HG03457 (cell line): ENCODE measurements around the gene GRM5.

Experiments
- ATAC-seq: cut with Tn5 transposase; IDR thresholded peaks from one replicate; pipeline ENCODE4 v1.9.1; 2021; ENCODE audit warnings: moderate number of reproducible peaks; ENCODE audit not compliant: unreplicated experiment

GRM5 gene

DNA sequence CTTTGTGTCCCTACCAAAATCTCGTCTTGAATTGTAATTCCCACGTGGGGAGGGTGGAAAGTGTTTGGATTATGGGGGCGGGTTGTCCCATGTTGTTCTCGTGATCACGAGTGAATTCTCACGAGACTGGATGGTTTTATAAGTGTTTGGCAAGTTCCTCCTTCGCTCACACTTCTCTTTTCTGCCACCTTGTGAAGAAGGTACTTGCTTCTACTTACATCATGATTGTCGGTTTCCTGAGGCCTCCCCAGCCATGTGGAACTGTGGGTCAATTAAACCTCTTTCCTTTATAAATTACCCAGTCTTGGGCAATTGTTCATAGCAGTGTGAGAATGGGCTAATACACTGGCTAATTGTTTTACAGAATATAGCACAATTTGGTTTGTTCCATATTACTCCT, 326.3 kb downstream of the GRM5 start:
- no peak for ATAC-seq

DNA sequence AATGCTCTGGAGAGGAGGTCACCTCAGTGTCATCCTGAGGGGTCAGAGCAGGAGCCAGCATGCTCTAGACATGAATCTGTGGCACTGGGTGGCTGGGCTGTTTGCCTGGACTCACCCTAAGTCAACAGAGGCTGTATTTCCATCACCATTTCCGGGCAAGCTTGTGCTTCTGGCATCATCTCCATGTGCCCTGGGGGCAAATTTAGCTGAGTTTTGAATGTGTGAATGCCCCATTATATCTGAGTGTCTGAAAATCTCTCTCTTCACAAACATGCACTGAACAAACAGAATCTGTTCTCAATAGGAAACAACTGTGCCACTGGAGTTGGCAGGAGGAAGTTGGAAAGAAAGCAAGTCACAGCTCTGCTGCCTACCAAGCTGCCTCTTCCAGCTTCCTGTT, 356.2 kb downstream of the GRM5 start:
- no peak for ATAC-seq

DNA sequence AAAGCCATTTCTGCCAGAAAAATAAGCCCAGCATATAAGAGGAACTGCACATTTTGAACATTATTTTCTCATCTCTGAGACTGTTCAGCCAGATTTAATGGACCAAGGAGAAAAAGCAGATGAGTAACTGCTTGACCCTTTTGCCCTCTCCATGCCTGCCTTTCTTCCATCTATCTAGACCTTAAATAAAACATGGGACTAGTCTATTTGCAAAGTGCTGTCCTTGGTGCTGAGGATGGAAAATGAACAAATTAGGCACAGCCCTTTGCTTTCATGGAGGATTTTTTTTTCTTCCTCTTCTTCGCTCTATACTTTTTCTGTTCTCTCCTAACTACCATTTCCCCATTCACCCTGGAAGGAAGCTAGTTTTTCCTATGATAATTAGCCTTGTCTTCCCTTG, 361.3 kb downstream of the GRM5 start:
- no peak for ATAC-seq

DNA sequence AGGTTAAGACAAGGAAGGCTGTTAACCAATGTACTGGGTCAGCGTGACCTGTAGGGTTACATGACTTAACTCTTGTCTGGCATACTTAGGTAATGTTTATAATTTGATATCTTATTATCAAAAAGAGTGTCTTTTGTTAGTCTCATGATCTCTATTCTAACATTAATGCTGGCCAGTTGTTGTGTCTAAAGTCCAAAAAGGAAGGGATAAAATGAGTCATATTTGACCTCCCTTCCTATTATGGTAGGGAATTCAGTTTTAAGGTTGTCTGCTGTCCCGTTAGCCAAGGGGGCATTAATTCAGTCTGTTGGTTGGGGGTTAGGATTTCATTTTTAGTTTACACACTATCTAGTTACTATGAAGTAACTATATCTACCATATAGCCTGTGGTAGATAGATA, 364.0 kb downstream of the GRM5 start:
- no peak for ATAC-seq

DNA sequence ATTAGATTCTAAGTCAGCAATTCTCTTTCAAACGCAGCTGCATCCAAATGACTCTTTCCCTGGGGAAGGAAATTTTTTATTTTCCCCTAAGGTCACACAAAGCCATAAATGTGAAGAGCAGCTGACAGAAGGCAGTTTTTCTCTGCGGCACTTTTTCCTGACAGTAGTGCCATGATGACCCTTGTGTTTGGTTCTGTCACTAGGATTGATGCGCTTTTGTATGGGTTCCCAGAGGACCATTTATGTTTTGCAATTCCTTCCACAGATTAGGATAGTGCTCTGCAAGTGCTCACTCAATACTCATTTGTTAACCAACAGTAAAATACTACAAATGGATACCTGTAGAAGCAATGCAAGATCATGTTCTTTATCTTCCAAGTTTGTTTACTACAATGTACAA, 368.6 kb downstream of the GRM5 start:
- ATAC-seq = no peak

DNA sequence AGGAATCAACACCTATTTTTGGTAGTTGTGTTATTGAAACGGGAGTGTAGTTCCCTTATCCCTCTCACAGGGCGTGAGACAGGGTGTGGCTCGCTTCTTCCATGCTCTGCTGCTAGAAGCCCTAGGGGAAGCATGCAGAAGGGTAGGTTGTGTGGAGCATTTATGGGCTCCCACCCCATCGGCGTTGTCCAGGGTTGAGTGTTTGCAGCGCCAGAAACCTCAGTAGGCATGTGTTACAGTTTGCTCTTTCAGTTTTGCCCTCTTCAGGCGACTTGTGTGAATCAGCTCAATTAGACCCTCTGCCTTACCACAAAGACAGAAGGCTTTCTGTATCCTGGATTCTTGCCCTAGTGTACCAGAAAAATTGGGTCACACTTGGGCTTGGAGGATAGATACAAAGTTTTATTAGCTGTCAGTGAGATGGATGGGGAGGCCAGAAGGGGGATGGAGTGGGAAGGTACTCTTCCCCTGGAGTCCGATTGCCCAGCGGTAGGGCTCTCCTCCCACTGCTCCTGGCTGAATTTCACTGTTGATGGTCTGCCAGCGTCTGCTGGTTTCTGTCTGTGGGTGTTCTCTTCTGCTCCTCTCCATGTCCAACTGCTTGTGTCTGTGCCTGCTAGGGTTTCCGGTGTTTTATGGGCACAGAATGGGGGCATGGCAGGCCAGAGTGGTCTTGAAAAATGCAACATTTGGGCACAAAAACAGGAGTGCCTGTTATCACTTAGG, 369.9 kb downstream of the GRM5 start:
- ATAC-seq = no peak

DNA sequence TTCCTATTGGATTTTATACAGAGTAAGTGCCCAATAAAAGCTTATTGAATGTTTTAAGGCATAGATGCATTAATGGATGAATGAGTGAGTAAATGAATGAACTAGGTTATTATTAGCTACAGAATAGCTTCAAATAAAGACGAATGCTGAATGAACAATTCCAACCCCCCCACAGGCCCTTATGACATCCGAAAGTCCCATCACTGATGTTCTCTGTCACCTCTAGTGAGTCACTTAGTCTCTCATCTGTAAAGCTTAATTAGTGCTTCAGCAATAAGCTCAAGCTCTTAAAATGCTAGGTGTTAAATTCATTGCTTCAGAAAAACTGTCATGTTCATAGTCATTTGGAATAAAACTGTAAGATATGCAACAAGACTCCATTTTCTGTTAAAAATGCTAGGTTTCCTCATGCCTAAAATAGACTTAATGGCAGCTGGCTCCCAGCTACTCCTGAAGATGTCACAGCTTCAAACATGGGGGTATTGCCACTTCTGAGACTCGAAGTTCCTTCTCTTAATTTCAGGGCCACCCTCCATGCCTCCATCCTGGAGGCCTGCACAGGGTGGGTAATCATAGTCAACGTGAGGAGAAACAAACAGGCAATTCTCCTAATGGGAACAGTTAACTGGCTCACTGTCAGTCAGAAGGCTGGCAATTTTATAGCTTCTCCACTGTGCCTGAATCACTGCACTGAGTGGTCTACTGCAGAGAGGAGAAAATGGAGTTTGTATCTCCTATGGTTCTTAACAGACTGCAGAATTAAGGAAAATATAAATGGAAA, 373.3 kb downstream of the GRM5 start:
- no peak for ATAC-seq

DNA sequence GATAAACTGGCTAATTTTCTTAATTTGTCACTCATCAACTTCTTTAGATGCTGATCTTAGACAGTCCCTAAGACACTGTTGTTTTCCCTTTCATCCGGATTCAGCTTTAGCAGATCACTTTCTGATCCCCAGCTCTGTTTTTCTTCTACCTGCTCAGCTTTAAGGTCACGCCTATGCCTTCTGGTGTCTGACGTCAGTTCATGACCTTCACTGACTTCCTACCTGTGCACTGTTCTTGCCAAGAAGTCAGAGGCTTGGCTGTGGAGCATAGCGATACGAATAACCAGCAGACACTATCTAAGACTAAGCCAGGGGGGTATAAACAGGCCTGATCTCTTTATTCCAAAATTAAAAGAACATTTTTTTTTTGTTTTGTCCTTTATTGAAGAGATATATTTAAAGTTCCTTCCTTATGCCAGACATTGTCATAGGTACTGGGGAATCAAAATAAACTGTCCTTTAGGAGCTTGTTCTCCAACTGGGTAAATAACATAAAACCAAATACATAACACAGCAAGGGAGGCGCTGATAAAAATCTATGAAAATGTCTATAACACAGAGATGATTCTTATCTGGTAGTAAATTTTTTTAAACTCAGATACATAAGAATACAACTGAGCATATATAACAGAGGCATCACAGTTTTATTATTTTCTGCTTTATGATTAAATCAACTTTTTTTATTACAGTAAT, 376.1 kb downstream of the GRM5 start:
- no peak for ATAC-seq

DNA sequence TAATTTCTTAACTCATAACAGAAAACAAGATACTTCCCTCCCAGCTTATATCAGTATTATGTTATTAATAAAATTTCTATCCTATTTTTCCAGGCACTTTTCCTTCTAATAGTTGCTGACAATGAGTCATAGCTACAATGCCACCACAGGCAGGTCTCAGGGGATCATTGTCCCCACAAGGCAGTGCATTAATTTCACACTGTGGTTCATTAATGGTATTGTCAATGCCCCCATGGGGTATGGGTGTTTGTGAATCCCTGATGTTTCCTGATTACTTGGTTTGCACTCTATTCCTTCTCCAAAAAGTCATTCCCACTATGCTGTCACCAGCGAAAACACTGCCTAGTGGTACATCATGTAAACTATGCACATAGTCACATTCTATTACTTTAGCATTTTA, 382.8 kb downstream of the GRM5 start:
- no peak for ATAC-seq

DNA sequence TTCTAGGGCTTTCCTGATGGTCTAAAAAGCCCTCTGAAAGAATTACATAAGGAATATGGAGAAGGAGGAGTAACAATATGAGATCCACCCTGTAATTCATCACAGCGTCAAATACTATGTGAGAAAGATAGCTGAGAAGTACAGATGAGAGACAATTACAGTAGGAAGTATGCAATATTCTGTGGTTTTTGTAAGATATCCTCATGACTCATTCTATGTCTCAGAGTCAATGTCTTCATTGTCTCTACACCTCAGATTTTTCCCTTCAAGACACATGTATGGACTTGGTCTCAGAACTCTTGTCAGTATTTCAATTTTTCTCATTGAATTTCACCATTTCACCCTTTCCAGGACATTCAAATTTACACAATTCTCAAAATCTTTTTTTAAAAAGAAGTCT, 385.0 kb downstream of the GRM5 start:
- ATAC-seq = no peak

DNA sequence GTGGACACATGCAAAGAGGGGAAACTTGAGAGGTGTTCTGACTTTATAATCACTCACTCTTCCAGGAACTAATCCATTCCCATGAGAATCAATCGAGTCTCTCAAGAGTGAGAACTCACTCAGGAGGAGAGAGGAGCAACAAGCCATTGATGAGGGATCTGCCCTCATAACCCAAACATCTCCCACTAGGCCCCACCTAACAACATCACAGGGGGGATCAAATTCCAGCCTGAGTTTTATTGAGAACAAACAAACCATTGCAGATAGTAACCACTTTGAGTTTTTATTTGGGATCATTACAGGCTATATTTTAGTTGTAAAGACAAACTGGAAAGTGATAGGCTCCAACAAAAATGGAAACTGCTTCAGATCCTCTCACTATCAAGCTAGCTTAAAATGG, 399.4 kb downstream of the GRM5 start:
- no peak for ATAC-seq

DNA sequence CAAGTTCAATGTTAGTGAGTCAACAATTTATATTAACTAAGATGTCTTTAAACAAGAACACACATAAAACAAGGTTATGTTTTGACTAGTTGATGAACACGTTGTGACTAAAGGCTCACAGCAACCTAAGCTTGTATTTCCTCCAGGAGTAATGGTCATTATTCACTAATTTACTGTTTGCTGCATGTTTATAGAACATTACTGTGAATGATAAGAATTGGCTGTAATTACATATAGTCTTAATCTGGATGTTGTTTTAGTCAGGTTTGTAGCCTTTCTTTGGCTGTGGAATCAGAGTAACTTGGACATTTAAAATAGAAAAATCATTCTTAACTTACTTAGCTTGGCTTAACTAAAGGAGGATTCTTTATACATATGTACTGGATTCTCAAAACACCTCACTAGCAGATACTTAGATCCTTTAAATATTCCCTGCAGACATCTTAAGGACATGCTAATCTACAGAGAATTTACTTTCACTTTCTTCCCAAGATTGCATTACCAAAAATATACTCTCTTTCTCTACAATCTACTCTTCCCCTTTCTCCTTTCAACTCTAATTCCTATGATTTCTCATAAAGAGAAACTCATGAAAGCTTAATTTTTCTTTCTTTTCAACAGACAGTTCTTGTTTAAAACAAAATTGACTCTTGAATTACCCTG, 408.6 kb downstream of the GRM5 start:
- no peak for ATAC-seq

DNA sequence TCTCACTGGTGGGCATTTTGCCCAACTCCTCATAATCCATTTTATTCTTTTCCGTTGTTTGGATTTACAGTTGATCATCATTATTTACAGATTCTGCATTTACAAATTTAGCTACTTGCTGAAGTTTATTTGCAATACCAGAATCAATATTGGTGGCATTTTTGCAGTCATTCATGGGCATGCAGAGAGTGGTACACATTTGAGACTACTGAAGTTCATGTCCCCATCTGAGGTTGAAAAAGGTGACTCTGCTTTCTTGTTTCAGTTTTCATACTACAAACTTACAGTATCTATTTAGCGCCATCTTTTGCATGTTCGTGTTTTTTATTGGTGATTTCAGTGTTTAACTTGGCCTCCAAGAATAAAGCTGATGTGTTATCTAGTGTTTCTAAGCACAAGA, 409.5 kb downstream of the GRM5 start:
- no peak for ATAC-seq

DNA sequence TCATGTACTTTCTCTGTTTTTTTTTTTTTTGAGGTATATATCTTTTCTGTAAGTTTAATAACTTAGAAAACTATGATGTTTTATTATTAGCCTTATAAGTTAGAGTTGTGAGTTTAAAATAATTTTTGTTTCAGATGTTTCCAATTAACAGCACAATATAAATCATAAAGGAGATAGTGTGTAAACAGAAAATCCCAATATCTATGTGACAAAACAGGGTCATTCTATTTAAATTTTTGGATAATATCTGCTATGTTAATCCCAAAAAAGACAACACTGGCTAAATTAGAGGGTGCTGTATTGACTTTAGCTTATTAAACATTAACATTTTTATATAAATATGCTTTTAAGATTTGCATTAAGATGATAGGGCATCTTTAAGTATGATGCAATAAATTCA, 410.1 kb downstream of the GRM5 start:
- no peak for ATAC-seq

DNA sequence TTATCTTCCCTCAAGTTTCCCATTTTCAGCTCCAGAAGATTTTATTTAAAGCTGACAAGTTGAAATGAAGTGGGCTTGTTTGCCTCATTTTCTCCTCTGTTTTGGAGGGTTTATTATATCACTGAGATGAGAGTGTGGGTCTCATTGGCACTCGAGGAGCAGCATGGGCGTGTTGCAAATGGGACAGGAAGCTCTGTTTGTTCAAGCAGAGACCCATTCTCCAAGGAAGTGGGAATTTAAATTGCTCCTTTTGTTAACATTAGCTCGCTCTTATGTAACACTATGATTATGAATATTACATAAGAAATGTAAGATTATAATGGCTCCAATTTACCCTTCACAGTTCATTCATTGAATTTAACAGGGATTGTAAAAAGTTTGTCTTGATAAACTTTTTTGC, 410.6 kb downstream of the GRM5 start:
- ATAC-seq = no peak

DNA sequence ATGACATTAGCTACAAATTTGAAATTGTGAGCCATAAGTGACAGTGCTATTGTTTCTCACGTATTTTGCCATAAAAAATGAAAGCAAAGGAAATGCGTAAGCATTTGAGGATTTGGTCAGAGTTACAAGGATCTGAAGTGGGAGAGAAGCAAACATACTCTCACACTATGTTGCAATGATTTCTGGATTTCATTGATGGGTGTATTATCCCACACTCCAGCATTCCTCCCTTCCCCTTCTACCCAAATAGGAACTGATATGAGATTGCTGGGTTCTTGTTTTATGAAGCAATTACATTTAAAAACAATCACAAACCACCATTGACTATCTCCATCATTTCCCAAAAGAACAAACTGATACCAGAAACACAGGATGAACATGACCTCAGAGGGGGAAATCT, 414.2 kb downstream of the GRM5 start:
- no peak for ATAC-seq

DNA sequence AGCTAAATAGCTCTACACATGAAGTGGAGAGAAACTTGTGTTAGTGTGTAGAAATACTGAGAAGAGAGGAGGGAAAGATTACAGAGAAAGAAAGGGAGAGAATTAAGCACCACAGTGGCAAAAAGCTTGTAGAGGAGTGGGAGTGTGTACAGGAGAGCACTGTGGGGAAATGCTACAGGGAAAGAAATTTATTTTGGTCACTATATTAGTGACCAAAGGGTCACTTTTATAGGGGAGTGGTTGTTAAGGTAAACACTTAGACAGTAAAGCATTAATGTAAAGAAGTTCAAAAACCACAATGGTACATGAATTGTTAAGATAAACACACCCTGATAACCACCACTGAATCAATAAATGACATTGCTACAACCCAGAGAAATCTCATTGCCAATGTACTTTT, 421.1 kb downstream of the GRM5 start:
- no peak for ATAC-seq

DNA sequence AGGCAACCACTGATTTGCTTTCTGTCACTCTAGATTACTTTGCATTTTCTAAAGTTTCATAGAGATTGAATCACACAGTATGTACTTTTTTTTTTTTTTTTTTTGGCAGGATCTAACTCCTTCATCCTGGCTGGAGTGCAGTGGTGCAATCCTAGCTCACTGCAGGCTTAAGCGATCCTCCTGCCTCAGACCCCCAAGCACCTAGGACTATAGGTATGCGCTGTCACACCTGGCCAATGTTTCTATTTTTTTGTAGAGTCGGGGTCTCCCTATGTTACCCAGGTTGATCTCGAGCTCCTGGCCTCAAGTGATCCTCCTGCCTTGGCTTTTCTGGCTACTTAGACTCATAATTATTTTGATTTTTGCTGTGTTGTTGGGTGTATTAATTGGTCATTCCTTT, 433.6 kb downstream of the GRM5 start:
- no peak for ATAC-seq

DNA sequence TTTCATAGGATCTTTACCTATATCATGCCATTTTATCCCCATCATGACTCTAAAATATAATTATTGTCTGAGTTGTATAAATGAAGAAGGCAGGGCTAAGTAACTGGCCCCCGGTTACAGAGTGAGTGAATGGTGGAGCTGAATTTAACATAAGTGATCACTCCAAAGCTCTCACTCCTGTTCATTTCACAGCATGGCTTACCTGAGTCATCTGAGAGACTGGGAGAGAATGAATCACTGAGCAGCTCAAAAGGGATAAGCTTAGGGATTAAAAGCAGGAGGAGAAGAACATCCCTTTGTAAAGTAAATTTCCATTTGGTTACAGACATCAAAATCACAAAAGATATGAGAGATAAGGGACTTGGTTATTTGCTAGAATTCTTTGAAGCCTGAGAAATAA, 434.3 kb downstream of the GRM5 start:
- no peak for ATAC-seq

DNA sequence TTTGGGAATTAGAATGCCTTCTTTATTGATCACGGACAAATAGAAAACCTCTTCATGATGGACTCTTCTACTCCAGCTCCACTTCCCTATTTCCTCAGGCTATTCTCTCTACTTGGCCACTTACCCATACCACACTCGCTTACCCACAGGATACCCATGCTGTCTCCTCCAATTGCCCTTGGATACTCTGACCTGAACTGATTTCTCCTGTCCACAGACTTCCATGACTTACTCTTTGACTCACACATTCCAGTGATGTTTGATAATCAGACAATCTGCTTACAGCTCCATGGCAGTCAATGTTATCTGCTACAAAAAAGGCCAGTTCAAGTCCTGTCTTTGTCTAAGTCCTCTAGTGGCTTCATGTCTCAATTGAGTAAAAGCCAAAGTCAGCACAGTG, 436.3 kb downstream of the GRM5 start:
- no peak for ATAC-seq

DNA sequence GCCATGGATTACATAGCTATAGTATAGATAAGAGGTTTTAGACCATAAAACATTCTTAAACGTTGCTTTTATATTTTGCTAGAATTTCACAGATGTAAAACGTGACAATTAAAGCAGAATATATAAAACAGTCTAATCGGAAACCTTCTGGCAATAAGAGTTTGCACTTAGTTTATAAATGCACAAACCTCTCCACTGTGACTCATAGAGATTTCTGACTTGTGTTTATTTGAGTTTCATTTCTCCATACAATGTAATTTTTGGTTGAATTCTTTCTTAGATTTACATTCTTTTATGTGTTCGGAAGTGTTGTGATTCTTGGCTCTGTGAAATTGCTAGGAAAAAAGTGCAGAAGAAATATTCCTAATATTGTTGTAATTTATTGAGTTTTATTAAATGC, 439.6 kb downstream of the GRM5 start:
- ATAC-seq = no peak

DNA sequence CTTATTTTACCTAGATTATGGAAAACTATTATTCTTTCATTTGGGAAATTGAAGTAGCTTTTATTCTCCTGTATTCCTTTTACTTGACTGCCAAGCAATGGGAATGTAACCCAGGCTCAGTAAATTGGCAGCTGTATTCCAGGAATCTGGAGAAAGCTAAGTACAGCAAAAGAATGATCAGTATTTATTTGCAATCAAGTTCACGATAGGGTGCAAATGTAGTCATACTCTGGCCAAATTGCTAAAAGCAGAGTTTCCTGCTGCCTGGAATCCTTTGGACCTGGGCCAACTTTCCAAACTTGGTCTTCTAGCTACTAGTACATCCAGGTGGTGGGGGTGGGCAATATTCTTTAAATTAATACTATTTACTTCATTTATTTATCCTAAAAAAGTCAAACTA, 442.3 kb downstream of the GRM5 start:
- ATAC-seq = no peak
